NCI-H2171 (cell line): Measurements from ENCODE around the gene SETD1A.
"Not testable (repeated sequence)": the region's sequence is repeated elsewhere in the genome, so short reads cannot be mapped to it uniquely, and the experiment has no call there.

Experiments used
- DNase-seq: peaks from one replicate; lab custom pipeline; 2025; lab: John Stamatoyannopoulos, UW

The SETD1A gene

GRCh38 chr16:30998852-30999761, 41.6 kb downstream of the SETD1A start:
- no peak for DNase-seq

- DNase-seq, result no peak
Observed at GRCh38 chr16:31000671-31001382, 43.3 kb downstream of the SETD1A start.

- DNase-seq, result no peak
Observed at GRCh38 chr16:31001507-31002249, 44.1 kb downstream of the SETD1A start.

GRCh38 chr16:31002250-31002700, 44.7 kb downstream of the SETD1A start:
- no peak for DNase-seq

GRCh38 chr16:31002862-31003341, 45.3 kb downstream of the SETD1A start:
- DNase-seq, result no peak

GRCh38 chr16:31003744-31004143, 46.2 kb downstream of the SETD1A start:
- DNase-seq, result no peak

GRCh38 chr16:31004658-31005057, 47.1 kb downstream of the SETD1A start:
- DNase-seq, result no peak

- peak; percentile 45 for DNase-seq
Observed at GRCh38 chr16:31005350-31006085, 48.0 kb downstream of the SETD1A start.

GRCh38 chr16:31006086-31006385, 48.5 kb downstream of the SETD1A start:
- peak; percentile 45 for DNase-seq

- no peak for DNase-seq
Observed at GRCh38 chr16:31006589-31006988, 49.0 kb downstream of the SETD1A start.

GRCh38 chr16:31007684-31008083, 50.1 kb downstream of the SETD1A start:
- no peak for DNase-seq

GRCh38 chr16:31008149-31008548, 50.6 kb downstream of the SETD1A start:
- DNase-seq, result no peak

- DNase-seq, result no peak
Observed at GRCh38 chr16:31008551-31008950, 51.0 kb downstream of the SETD1A start.

GRCh38 chr16:31009120-31009519, 51.6 kb downstream of the SETD1A start:
- DNase-seq, result no peak

- DNase-seq, result no peak
Observed at GRCh38 chr16:31009894-31010584, 52.5 kb downstream of the SETD1A start.

GRCh38 chr16:31010585-31011325, 53.2 kb downstream of the SETD1A start, which contains the start of gene STX1B:
STX1B (minus strand) TSS chr16:31010638; CDS start chr16:31010396, 242 bp downstream.
- peak; percentile 86 for DNase-seq

- not testable (repeated sequence) for DNase-seq
Observed at GRCh38 chr16:31011815-31012214, 54.3 kb downstream of the SETD1A start.

- DNase-seq, result not testable (repeated sequence)
Observed at GRCh38 chr16:31013292-31013691, 55.7 kb downstream of the SETD1A start.

GRCh38 chr16:31016018-31016417, 58.5 kb downstream of the SETD1A start:
- no peak for DNase-seq

- DNase-seq, result not testable (repeated sequence)
Observed at GRCh38 chr16:31017756-31018155, 60.2 kb downstream of the SETD1A start.
